ENCODE data around the gene IKBKG. TPM values are rescaled to one million over a fixed set of nuclear protein-coding genes. Genes with fewer than 3 reads are reported as not detected.
A peak's percentile ranks its signal among the peaks of the same experiment; 100 is the strongest.

Gene IKBKG
- total and polyA plus RNA-seq, 7 experiments from 2014 or later: 19.6 to 45.5 (median 37.3) TPM

DNA sequence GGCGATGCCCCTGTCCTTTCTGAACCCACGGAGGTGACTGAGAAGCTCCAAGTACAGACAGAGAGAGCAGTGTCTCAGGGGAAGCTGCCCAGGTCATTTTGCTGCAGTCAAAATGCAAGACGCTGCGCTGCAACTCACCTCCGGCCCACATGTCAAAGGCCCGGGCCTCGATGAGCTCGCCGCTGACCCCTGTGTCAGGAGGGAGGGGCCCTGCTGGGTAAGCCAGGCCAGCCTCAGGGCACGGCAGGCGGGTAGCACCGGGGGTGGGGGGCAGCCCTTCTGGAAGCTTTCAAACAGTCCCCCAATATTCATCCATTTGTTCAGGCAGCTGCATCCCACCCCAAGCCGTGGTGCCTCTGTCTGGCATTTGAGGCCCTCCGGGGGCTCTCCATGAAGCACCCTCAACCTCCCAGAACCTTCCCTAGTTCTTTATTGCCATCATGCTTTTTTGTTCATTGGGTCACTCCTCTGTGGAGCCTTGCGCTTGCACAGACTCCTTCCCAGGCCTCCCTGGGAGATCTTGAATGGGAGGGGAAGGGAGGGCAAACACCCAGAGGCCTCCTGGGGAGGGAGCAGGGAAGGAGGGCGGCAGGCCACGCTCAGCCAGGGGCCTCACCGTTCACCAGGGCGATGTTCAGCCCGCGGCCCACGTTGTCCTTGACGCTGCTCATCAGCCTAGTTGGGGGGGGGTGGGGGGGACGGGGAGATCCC lies 39.6 kb upstream of the IKBKG start:
- intact Hi-C loops (cut with micrococcal nuclease): no loop called here
- Mint-ChIP-seq H3K4me3 (no peak overlapping the region), H3K27me3 (no peaks in the 10 kb centered on the region), H3K9me3 (peaks cover 0 to 3% (median 0%) of the 10 kb centered on the region in 11 donors), H3K4me1 (peaks cover 6 to 20% (median 16%) of the 10 kb centered on the region in 7 donors), H3K36me3 (peaks cover 10 to 24% (median 11%) of the 10 kb centered on the region in 5 donors), H3K27ac (no peak overlapping the region)
- POLR2A ChIA-PET: interaction anchor here (1.0 to 1.1 kb wide), 2 partner anchors 8 to 18 kb away, joined by 3 read pairs; partner anchors contain the start of gene FAM3A
- ATAC-seq (no peak), DNase-seq (no peak)
- Histone ChIP-seq H3K4me1 (ENCODE audit: control insufficient read depth in 2 of 2, insufficient read depth in 2 of 2, low read length in 2 of 2) (peaks cover 5 to 6% of the 10 kb centered on the region in 2 donors), H3K27me3 (ENCODE audit: control insufficient read depth in 2 of 2, insufficient read depth in 2 of 2, low read length in 2 of 2) (no peaks in the 10 kb centered on the region), H3K36me3 (ENCODE audit: control insufficient read depth in 2 of 3, insufficient read depth in 3 of 3, low read length in 3 of 3) (peaks cover 0 to 45% (median 0%) of the 10 kb centered on the region in 3 experiments), H3K4me3 (ENCODE audit: low read length) (no peak overlapping the region), H3K9me3 (ENCODE audit: control insufficient read depth in 2 of 3, low read length in 3 of 3) (no peaks in the 10 kb centered on the region), H3K27ac (ENCODE audit: low read depth, low read length) (no peak overlapping the region)
- CTCF ChIA-PET: no interaction called here

DNA sequence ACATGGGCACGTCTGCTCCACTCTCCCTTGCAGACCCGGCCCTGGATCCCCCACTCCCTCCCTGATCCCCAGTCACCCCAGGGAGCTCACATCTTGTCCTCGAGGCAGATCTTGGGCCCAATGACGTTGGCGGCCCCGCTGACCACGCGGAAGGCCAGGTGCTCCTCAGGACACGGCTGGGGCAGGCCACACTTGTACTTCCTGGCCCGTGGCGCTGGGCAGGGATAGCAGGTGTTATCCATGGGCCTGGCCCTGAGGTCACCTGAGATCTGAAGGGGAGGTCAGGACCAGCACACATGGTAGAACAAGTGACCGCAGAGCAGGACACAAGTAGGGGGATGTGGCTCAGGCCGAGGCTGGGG lies 39.1 kb upstream of the IKBKG start:
- Mint-ChIP-seq H3K4me3 (no peak overlapping the region), H3K9me3 (peaks cover 0 to 3% (median 0%) of the 10 kb centered on the region in 11 donors), H3K27me3 (no peaks in the 10 kb centered on the region), H3K4me1 (peaks cover 6 to 21% (median 16%) of the 10 kb centered on the region in 7 donors), H3K27ac (peak overlapping the region in 2 of 9 donors; percentile 21 to 31), H3K36me3 (peaks cover 10 to 24% (median 11%) of the 10 kb centered on the region in 5 donors)
- POLR2A ChIA-PET: no interaction called here
- CTCF ChIA-PET: no interaction called here
- ATAC-seq (no peak), DNase-seq (no peak)
- H3K4me3 ChIP-seq (ENCODE audit: low read length): no peak overlapping the region
- intact Hi-C loops (cut with micrococcal nuclease): no loop called here
- H3K27ac ChIP-seq (ENCODE audit: low read depth, low read length): no peak overlapping the region
- H3K4me1 ChIP-seq (ENCODE audit: control insufficient read depth in 2 of 2, insufficient read depth in 2 of 2, low read length in 2 of 2): peaks cover 5 to 6% of the 10 kb centered on the region in 2 donors
- no peaks in the 10 kb centered on the region for H3K9me3 ChIP-seq (ENCODE audit: control insufficient read depth in 2 of 3, low read length in 3 of 3)
- H3K27me3 ChIP-seq (ENCODE audit: control insufficient read depth in 2 of 2, insufficient read depth in 2 of 2, low read length in 2 of 2): no peaks in the 10 kb centered on the region
- peaks cover 0 to 45% (median 0%) of the 10 kb centered on the region in 3 experiments for H3K36me3 ChIP-seq (ENCODE audit: control insufficient read depth in 2 of 3, insufficient read depth in 3 of 3, low read length in 3 of 3)

DNA sequence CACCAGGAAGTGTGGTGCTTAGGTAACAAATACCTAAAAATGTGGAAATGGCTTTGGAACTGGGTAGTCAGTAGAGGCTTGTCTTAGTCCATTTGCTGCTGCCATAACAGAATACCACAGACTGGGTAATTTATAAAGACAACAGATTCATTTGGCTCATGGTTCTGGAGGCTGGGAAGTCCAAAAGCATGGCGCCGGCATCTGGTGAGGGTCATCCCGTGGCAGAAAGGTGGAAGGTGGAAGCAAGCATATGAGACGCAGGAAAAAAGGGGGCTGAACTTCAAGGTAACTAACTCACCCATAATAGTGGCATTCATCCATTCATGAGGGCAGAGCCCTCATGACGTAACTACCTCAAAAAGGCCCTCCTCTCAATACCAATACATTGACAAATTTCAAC lies 38.0 kb upstream of the IKBKG start:
- no peak for ATAC-seq
- H3K4me3 ChIP-seq (ENCODE audit: low read length): no peak overlapping the region
- H3K4me1 Mint-ChIP-seq: peaks cover 13 to 28% (median 23%) of the 10 kb centered on the region in 7 donors
- H3K9me3 ChIP-seq (ENCODE audit: control insufficient read depth in 2 of 3, low read length in 3 of 3): no peaks in the 10 kb centered on the region
- peaks cover 0 to 3% (median 0%) of the 10 kb centered on the region in 11 donors for H3K9me3 Mint-ChIP-seq
- ChIA-PET CTCF (no interaction called here), POLR2A (interaction anchor here (0.6 to 1.5 kb wide), 2 partner anchors 18 to 32 kb away, joined by 3 read pairs; no protein-coding TSS in a partner anchor)
- no peak overlapping the region for H3K27ac ChIP-seq (ENCODE audit: low read depth, low read length)
- H3K27me3 ChIP-seq (ENCODE audit: control insufficient read depth in 2 of 2, insufficient read depth in 2 of 2, low read length in 2 of 2): no peaks in the 10 kb centered on the region
- peaks cover 11 to 30% (median 15%) of the 10 kb centered on the region in 5 donors for H3K36me3 Mint-ChIP-seq
- H3K27me3 Mint-ChIP-seq: no peaks in the 10 kb centered on the region
- DNase-seq: no peak
- H3K36me3 ChIP-seq (ENCODE audit: control insufficient read depth in 2 of 3, insufficient read depth in 3 of 3, low read length in 3 of 3): peaks cover 0 to 45% (median 0%) of the 10 kb centered on the region in 3 experiments
- intact Hi-C loops (cut with micrococcal nuclease): no loop called here
- H3K4me1 ChIP-seq (ENCODE audit: control insufficient read depth in 2 of 2, insufficient read depth in 2 of 2, low read length in 2 of 2): peaks cover 5 to 6% of the 10 kb centered on the region in 2 donors
- peak overlapping the region in 1 of 9 donors; percentile 23 for H3K27ac Mint-ChIP-seq
- H3K4me3 Mint-ChIP-seq: peak overlapping the region in 1 of 10 donors; percentile 45

GRCh38 chrX:154511761-154512160 lies 35.7 kb upstream of the IKBKG start:
- Mint-ChIP-seq H3K27ac (peak overlapping the region; percentile 79 to 93 (median 87)), H3K36me3 (peaks cover 11 to 29% (median 15%) of the 10 kb centered on the region in 5 donors), H3K4me1 (peaks cover 18 to 39% (median 35%) of the 10 kb centered on the region in 7 donors), H3K4me3 (peak overlapping the region in 7 of 10 donors; percentile 7 to 66 (median 48)), H3K9me3 (peaks cover 0 to 4% (median 0%) of the 10 kb centered on the region in 11 donors), H3K27me3 (no peaks in the 10 kb centered on the region)
- H3K4me3 ChIP-seq (ENCODE audit: low read length): no peak overlapping the region
- peaks cover 0 to 26% (median 0%) of the 10 kb centered on the region in 3 experiments for H3K36me3 ChIP-seq (ENCODE audit: control insufficient read depth in 2 of 3, insufficient read depth in 3 of 3, low read length in 3 of 3)
- intact Hi-C loops (cut with micrococcal nuclease): loop anchor here in 1 of 2 donors (10.0 kb wide), 1 partner anchor 137 kb away; the partner anchor contains the start of genes EMD and FLNA
- H3K9me3 ChIP-seq (ENCODE audit: control insufficient read depth in 2 of 3, low read length in 3 of 3): no peaks in the 10 kb centered on the region
- peak overlapping the region; percentile 66 for H3K27ac ChIP-seq (ENCODE audit: low read depth, low read length)
- DNase-seq: no peak
- POLR2A ChIA-PET: no interaction called here
- peaks cover 6 to 11% of the 10 kb centered on the region in 2 donors for H3K4me1 ChIP-seq (ENCODE audit: control insufficient read depth in 2 of 2, insufficient read depth in 2 of 2, low read length in 2 of 2)
- no peak for ATAC-seq
- CTCF ChIA-PET: no interaction called here
- no peaks in the 10 kb centered on the region for H3K27me3 ChIP-seq (ENCODE audit: control insufficient read depth in 2 of 2, insufficient read depth in 2 of 2, low read length in 2 of 2)

- DNase-seq: no peak
- H3K27ac ChIP-seq (ENCODE audit: low read depth, low read length): no peak overlapping the region
- no peaks in the 10 kb centered on the region for H3K27me3 ChIP-seq (ENCODE audit: control insufficient read depth in 2 of 2, insufficient read depth in 2 of 2, low read length in 2 of 2)
- H3K9me3 ChIP-seq (ENCODE audit: control insufficient read depth in 2 of 3, low read length in 3 of 3): no peaks in the 10 kb centered on the region
- H3K36me3 Mint-ChIP-seq: peaks cover 11 to 29% (median 15%) of the 10 kb centered on the region in 5 donors
- peaks cover 0 to 15% (median 0%) of the 10 kb centered on the region in 3 experiments for H3K36me3 ChIP-seq (ENCODE audit: control insufficient read depth in 2 of 3, insufficient read depth in 3 of 3, low read length in 3 of 3)
- peaks cover 18 to 39% (median 35%) of the 10 kb centered on the region in 7 donors for H3K4me1 Mint-ChIP-seq
- peak overlapping the region in 4 of 9 donors; percentile 13 to 84 (median 64) for H3K27ac Mint-ChIP-seq
- H3K27me3 Mint-ChIP-seq: no peaks in the 10 kb centered on the region
- CTCF ChIA-PET: no interaction called here
- intact Hi-C loops (cut with micrococcal nuclease): loop anchor here in 1 of 2 donors (10.0 kb wide), 1 partner anchor 138 kb away; the partner anchor contains the start of genes EMD and FLNA
- peaks cover 0 to 5% (median 0%) of the 10 kb centered on the region in 11 donors for H3K9me3 Mint-ChIP-seq
- no peak for ATAC-seq
- POLR2A ChIA-PET: interaction anchor here (2.6 to 5.5 kb wide), 2 partner anchors 14 to 25 kb away, joined by 7 to 69 read pairs; partner anchors contain the start of genes SLC10A3 and UBL4A
- peaks cover 6 to 12% of the 10 kb centered on the region in 2 donors for H3K4me1 ChIP-seq (ENCODE audit: control insufficient read depth in 2 of 2, insufficient read depth in 2 of 2, low read length in 2 of 2)
- H3K4me3 Mint-ChIP-seq: peak overlapping the region in 4 of 10 donors; percentile 23 to 58 (median 45)
- no peak overlapping the region for H3K4me3 ChIP-seq (ENCODE audit: low read length)
Observed at GRCh38 chrX:154512879-154513553, 34.4 kb upstream of the IKBKG start.

- Mint-ChIP-seq H3K4me3 (peak overlapping the region in 9 of 10 donors; percentile 27 to 67 (median 52)), H3K9me3 (peaks cover 0 to 5% (median 0%) of the 10 kb centered on the region in 11 donors), H3K27ac (peak overlapping the region; percentile 38 to 93 (median 71)), H3K4me1 (peaks cover 18 to 39% (median 35%) of the 10 kb centered on the region in 7 donors), H3K36me3 (peaks cover 11 to 25% (median 14%) of the 10 kb centered on the region in 5 donors), H3K27me3 (no peaks in the 10 kb centered on the region)
- no peaks in the 10 kb centered on the region for H3K9me3 ChIP-seq (ENCODE audit: control insufficient read depth in 2 of 3, low read length in 3 of 3)
- no peak overlapping the region for H3K27ac ChIP-seq (ENCODE audit: low read depth, low read length)
- ChIA-PET CTCF (interaction anchor here (0.6 kb wide), 1 partner anchor 22 kb away, joined by 3 read pairs; no protein-coding TSS in a partner anchor), POLR2A (interaction anchor here (2.6 to 5.5 kb wide), 2 partner anchors 13 to 25 kb away, joined by 7 to 69 read pairs; partner anchors contain the start of genes SLC10A3 and UBL4A)
- peaks cover 6 to 12% of the 10 kb centered on the region in 2 donors for H3K4me1 ChIP-seq (ENCODE audit: control insufficient read depth in 2 of 2, insufficient read depth in 2 of 2, low read length in 2 of 2)
- no peak for DNase-seq
- intact Hi-C loops (cut with micrococcal nuclease): loop anchor here in 1 of 2 donors (10.0 kb wide), 1 partner anchor 139 kb away; the partner anchor contains the start of genes EMD and FLNA
- H3K36me3 ChIP-seq (ENCODE audit: control insufficient read depth in 2 of 3, insufficient read depth in 3 of 3, low read length in 3 of 3): peaks cover 0 to 12% (median 0%) of the 10 kb centered on the region in 3 experiments
- ATAC-seq: no peak
- H3K4me3 ChIP-seq (ENCODE audit: low read length): no peak overlapping the region
- H3K27me3 ChIP-seq (ENCODE audit: control insufficient read depth in 2 of 2, insufficient read depth in 2 of 2, low read length in 2 of 2): no peaks in the 10 kb centered on the region
Observed at GRCh38 chrX:154513716-154514115, 33.7 kb upstream of the IKBKG start.

All from naive thymus-derived CD4-positive, alpha-beta T cell (primary cell).